GM12878 (cell line): ENCODE results near the gene GABBR2. TPM values are rescaled to one million over a fixed set of nuclear protein-coding genes. Genes with fewer than 3 reads are reported as not detected.

Source experiments
- ATAC-seq: fragments of 200-7000 bp; cut with Tn5 transposase; 3 replicates; pipeline ENCODE4 v1.9.1; 2020; ENCODE audit warnings: mild to moderate bottlenecking, moderate library complexity
- BruUV-seq: library from RNA; stranded (reverse); fragments of 400-500 nt; replicated peaks from 2 replicates; lab custom pipeline; 2021; lab: Mats Ljungman, UMichigan
- CTCF ChIA-PET: fragments of 300-600 bp; sonication (Branson Sonifier 250); formaldehyde crosslinking; extraction: SDS; loops from one replicate; lab custom pipeline; 2021; ENCODE audit warnings: inconsistent platforms; lab: Yijun Ruan, JAX
- POLR2A ChIA-PET: fragments of 350-600 bp; formaldehyde crosslinking; extraction: SDS; loops from one replicate; lab custom pipeline; 2021; ENCODE audit warnings: inconsistent platforms; lab: Charles Lee
- RAD21 ChIA-PET: fragments of 300-600 bp; sonication (Branson Sonifier 250); formaldehyde crosslinking; loops from one replicate; lab custom pipeline; 2023; ENCODE audit warnings: antibody characterized with exemption; ENCODE audit not compliant: unreplicated experiment; lab: Charles Lee
- SMC1A ChIA-PET: fragments of 300-600 bp; sonication (Branson Sonifier 250); formaldehyde crosslinking; loops from one replicate; lab custom pipeline; 2023; ENCODE audit not compliant: unreplicated experiment, uncharacterized antibody; lab: Charles Lee
- DNase-seq: peaks from one replicate; pipeline ENCODE4 v3.0.0-alpha.2; 2011; ENCODE audit warnings: low read depth, low spot score
- FAIRE-seq: peaks from 3 replicates; lab custom pipeline; 2011; peaks lifted over from hg19 to GRCh38; lab: Jason Lieb, UNC
- H2AFZ ChIP-seq: 2 replicates; pipeline ENCODE4 v1.6.0; 2011; ENCODE audit warnings: low read depth, low read length, control low read depth; ENCODE audit not compliant: control insufficient read depth
- H3K27ac ChIP-seq: 2 replicates; pipeline ENCODE4 v1.5.1; 2011; ENCODE audit warnings: control low read depth; ENCODE audit not compliant: control insufficient read depth, insufficient read depth
- H3K27me3 ChIP-seq, 2 experiments: replicated peaks in 1 of 2; 2 replicates each; pipeline versions ENCODE4 v1.6.0 to v1.6.1; 2011; ENCODE audit warnings: low read length in 1 of 2; ENCODE audit not compliant: control insufficient read depth in 2 of 2, insufficient read depth in 2 of 2
- H3K36me3 ChIP-seq, 2 experiments: 2 replicates each; pipeline ENCODE4 v1.5.1; 2011; ENCODE audit warnings: low read length in 1 of 2; ENCODE audit not compliant: control insufficient read depth in 2 of 2, insufficient read depth in 2 of 2
- H3K4me1 ChIP-seq: 2 replicates; pipeline ENCODE4 v1.6.1; 2011; ENCODE audit warnings: mild to moderate bottlenecking, low read length, moderate library complexity, mixed read lengths; ENCODE audit not compliant: control insufficient read depth, insufficient read depth
- H3K4me2 ChIP-seq: 2 replicates; pipeline ENCODE4 v1.6.0; 2011; ENCODE audit warnings: control low read depth; ENCODE audit not compliant: control insufficient read depth, insufficient read depth
- H3K4me3 ChIP-seq: fragments of 200-600 bp; sonication (generic); 2 replicates; pipeline ENCODE4 v1.5.1; 2016
- H3K79me2 ChIP-seq: 2 replicates; pipeline ENCODE4 v1.6.0; 2011; ENCODE audit warnings: low read length; ENCODE audit not compliant: control insufficient read depth, insufficient read depth
- H3K9ac ChIP-seq: 2 replicates; pipeline ENCODE4 v1.8.0; 2011; ENCODE audit warnings: low read length, control low read depth, mixed read lengths; ENCODE audit not compliant: control insufficient read depth, insufficient read depth
- H3K9me3 ChIP-seq: replicated peaks from 3 replicates; pipeline ENCODE4 v1.5.1; 2011; ENCODE audit warnings: mild to moderate bottlenecking, low read length; ENCODE audit not compliant: control insufficient read depth, insufficient read depth
- H4K20me1 ChIP-seq: 2 replicates; pipeline ENCODE4 v1.6.0; 2011; ENCODE audit not compliant: control insufficient read depth, insufficient read depth
- BCL3 ChIP-seq: IDR thresholded peaks from 2 replicates; pipeline ENCODE4 v1.6.1; 2011; ENCODE audit warnings: borderline replicate concordance, low read depth, mild to moderate bottlenecking, moderate library complexity, low read length; ENCODE audit not compliant: insufficient read depth, poor library complexity, severe bottlenecking
- CTCF ChIP-seq, 3 experiments: IDR thresholded peaks in 2 of 3; conservative IDR thresholded peaks in 1 of 3; 2 replicates each; pipeline ENCODE4 v1.5.1; 2011; ENCODE audit warnings: low read depth in 3 of 3, low read length in 3 of 3, mild to moderate bottlenecking in 3 of 3, control low read depth in 2 of 3, moderate library complexity in 2 of 3, inconsistent platforms in 1 of 3, mixed read lengths in 1 of 3; ENCODE audit not compliant: control insufficient read depth in 2 of 3, insufficient read depth in 1 of 3; ENCODE audit errors: extremely low read depth in 1 of 3
- E2F8 ChIP-seq: fragments of 450-650 bp; IDR thresholded peaks from 2 replicates; pipeline ENCODE4 v1.6.1; 2018; ENCODE audit warnings: mild to moderate bottlenecking, low read depth, moderate library complexity; ENCODE audit not compliant: partially characterized antibody
- HDAC6 ChIP-seq: fragments of 200-600 bp; sonication (generic); IDR thresholded peaks from one replicate; pipeline ENCODE4 v1.8.0; 2017; ENCODE audit warnings: antibody characterized with exemption; ENCODE audit not compliant: unreplicated experiment
- KAT2A ChIP-seq: conservative IDR thresholded peaks from 2 replicates; pipeline ENCODE4 v1.6.1; 2011; ENCODE audit warnings: low read depth, low read length; ENCODE audit not compliant: control insufficient read depth
- POLR2A ChIP-seq: IDR thresholded peaks from 2 replicates; pipeline ENCODE4 v1.6.1; 2011; ENCODE audit warnings: low read depth, mild to moderate bottlenecking, low read length
- RB1 ChIP-seq: fragments of 450-650 bp; formaldehyde crosslinking; IDR thresholded peaks from 2 replicates; pipeline ENCODE4 v1.6.1; 2017; ENCODE audit warnings: mild to moderate bottlenecking, borderline replicate concordance
- RUNX3 ChIP-seq: IDR thresholded peaks from 2 replicates; pipeline ENCODE4 v1.6.1; 2012; ENCODE audit warnings: low read length, inconsistent platforms
- SIN3A ChIP-seq: IDR thresholded peaks from 2 replicates; pipeline ENCODE4 v1.6.1; 2012; ENCODE audit warnings: low read depth, low read length, improper control_type of control experiment
- SMAD5 ChIP-seq: IDR thresholded peaks from 2 replicates; pipeline ENCODE4 v1.6.1; 2016; ENCODE audit warnings: antibody characterized with exemption, low read depth
- ZNF207 ChIP-seq: fragments of 450-650 bp; IDR thresholded peaks from 2 replicates; pipeline ENCODE4 v1.6.1; 2014; ENCODE audit warnings: antibody characterized with exemption, mild to moderate bottlenecking, borderline replicate concordance
- ZNF24 ChIP-seq: fragments of 450-650 bp; IDR thresholded peaks from 2 replicates; pipeline ENCODE4 v1.6.1; 2017; ENCODE audit warnings: antibody characterized with exemption, mild to moderate bottlenecking
- ZZZ3 ChIP-seq: IDR thresholded peaks from 2 replicates; pipeline ENCODE4 v1.6.1; 2011; ENCODE audit warnings: low read depth; ENCODE audit not compliant: control insufficient read depth, insufficient read length
- WGBS: methylation state at CpG from one replicate; pipeline ENCODE4 v1.1.6; 2016; ENCODE audit warnings: low lambda C conversion rate; ENCODE audit not compliant: insufficient replicate concordance, insufficient coverage; ENCODE audit errors: missing lambda C conversion rate; 5-methylcytosine and 5-hydroxymethylcytosine counted together
- in situ Hi-C: fragments of 300-500 bp; cut with MboI; formaldehyde crosslinking; loops from 9 replicates; pipeline ENCODE4 v1.14.3; 2018; ENCODE audit warnings: mixed read lengths
- intact Hi-C: fragments of 100-400 bp; cut with micrococcal nuclease; formaldehyde crosslinking; loops from one replicate; pipeline ENCODE4 v1.14.2; 2022; ENCODE audit not compliant: unreplicated experiment
- polyA plus RNA-seq, 11 experiments: library from polyadenylated mRNA; depleted of rRNA in 4 of 11; unstranded in 6 of 11; stranded (reverse) in 5 of 11; fragments of >200 nt; fragmentation: Nextera tagmentation in 4 of 11; fragmentation: Illumina TruSeq in 1 of 11; extraction: Ambion mirVana in 4 of 11; extraction: Trizol in 1 of 11; gene quantifications; 1 replicate in 1 of 11; 2 replicates in 10 of 11; pipeline versions ENCODE4 v1.2.1 to v1.2.3, GENCODE V29; 2011 to 2016; ENCODE audit warnings: inconsistent platforms in 2 of 11, missing spikeins in 2 of 11, low read depth in 1 of 11
- total RNA-seq, 4 experiments: library from RNA; depleted of rRNA in 3 of 4; stranded (reverse); fragments of >200 nt in 3 of 4; fragmentation: Illumina TruSeq in 1 of 4; extraction: Trizol in 1 of 4; gene quantifications; 2 replicates each; pipeline versions ENCODE4 v1.2.1 to v1.2.3, GENCODE V29; 2013 to 2021

GABBR2 gene
- total and polyA plus RNA-seq, 10 of the 15 experiments (the other 5 are each of a cell fraction or from before 2014, with no cell fraction given): 0.02 to 2.2 (median 0.06) TPM; not detected in 2

- no peak for FAIRE-seq
- no TSS peak for BruUV-seq
- Histone ChIP-seq H3K27ac (no peak overlapping the region), H2AFZ (no peak overlapping the region), H3K79me2 (no peaks in the 10 kb centered on the region), H3K4me2 (no peak overlapping the region), H3K4me1 (no peaks in the 10 kb centered on the region), H3K27me3 (peaks cover 0 to 1% of the 10 kb centered on the region in 2 experiments; a peak in 2 of 4 replicates), H3K9ac (no peak overlapping the region), H3K36me3 (no peaks in the 10 kb centered on the region), H3K4me3 (no peak overlapping the region), H4K20me1 (no peaks in the 10 kb centered on the region), H3K9me3 (no peaks in the 10 kb centered on the region)
- no peak for DNase-seq
- ATAC-seq: no peak
- ChIA-PET CTCF (interaction anchor here (1.6 kb wide), 1 partner anchor 480 kb away, joined by 4 read pairs; no protein-coding TSS in a partner anchor), RAD21 (no interaction called here), POLR2A (no interaction called here), SMC1A (no interaction called here)
- intact Hi-C loops (no loop called here), in situ Hi-C loops (no loop called here)
- WGBS: 59% methylated on average over 6 of the region's 6 CpGs
- TF ChIP-seq ZNF207: no peak
- no peak for TF ChIP-seq ZZZ3
- no peak for TF ChIP-seq SIN3A
- no peak for TF ChIP-seq CTCF (IDR thresholded peaks at IDR 0.05 in 2 of 3, conservative IDR thresholded peaks at IDR 0.05 in 1 of 3; ENCODE audit: control insufficient read depth in 2 of 3, extremely low read depth in 1 of 3, insufficient read depth in 1 of 3, low read depth in 3 of 3, low read length in 3 of 3)
- TF ChIP-seq E2F8: no peak
- TF ChIP-seq RB1: no peak
- no peak for TF ChIP-seq KAT2A
- no peak for TF ChIP-seq RUNX3
- TF ChIP-seq SMAD5: no peak
- no peak for TF ChIP-seq POLR2A
- TF ChIP-seq BCL3: no peak
- no peak for TF ChIP-seq HDAC6
- TF ChIP-seq ZNF24: no peak
Observed at GRCh38 chr9:98295824-98296223, 412.9 kb downstream of the GABBR2 start.
